Measurements from ENCODE around the gene TNPO2.

The TNPO2 gene

GRCh38 chr19:12676384-12676792 lies 47.3 kb downstream of the TNPO2 start:
- DNase-seq (ENCODE audit: low spot score), result peak; percentile 86

GRCh38 chr19:12675940-12676339 lies 47.8 kb downstream of the TNPO2 start:
- DNase-seq (ENCODE audit: low spot score), result no peak

GRCh38 chr19:12675399-12675798 lies 48.3 kb downstream of the TNPO2 start:
- no peak for DNase-seq (ENCODE audit: low spot score)

DNA sequence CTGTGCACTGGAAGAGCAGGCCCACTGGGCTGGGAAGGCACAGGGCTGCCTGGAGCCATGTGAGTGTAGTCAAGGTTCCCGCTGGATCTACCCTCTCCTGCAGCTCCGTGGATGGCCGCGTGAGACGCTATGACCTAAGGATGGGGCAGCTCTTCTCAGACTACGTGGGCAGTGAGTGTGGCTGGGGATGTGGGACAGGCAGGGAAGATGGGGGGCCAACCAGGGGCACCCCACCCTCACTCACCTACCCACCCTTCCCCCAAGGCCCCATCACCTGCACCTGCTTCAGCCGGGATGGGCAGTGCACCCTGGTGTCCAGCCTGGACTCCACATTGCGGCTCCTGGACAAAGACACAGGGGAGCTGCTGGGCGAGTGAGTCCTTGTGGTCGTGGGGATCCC lies 51.0 kb downstream of the TNPO2 start:
- no peak for DNase-seq (ENCODE audit: low spot score)

DNA sequence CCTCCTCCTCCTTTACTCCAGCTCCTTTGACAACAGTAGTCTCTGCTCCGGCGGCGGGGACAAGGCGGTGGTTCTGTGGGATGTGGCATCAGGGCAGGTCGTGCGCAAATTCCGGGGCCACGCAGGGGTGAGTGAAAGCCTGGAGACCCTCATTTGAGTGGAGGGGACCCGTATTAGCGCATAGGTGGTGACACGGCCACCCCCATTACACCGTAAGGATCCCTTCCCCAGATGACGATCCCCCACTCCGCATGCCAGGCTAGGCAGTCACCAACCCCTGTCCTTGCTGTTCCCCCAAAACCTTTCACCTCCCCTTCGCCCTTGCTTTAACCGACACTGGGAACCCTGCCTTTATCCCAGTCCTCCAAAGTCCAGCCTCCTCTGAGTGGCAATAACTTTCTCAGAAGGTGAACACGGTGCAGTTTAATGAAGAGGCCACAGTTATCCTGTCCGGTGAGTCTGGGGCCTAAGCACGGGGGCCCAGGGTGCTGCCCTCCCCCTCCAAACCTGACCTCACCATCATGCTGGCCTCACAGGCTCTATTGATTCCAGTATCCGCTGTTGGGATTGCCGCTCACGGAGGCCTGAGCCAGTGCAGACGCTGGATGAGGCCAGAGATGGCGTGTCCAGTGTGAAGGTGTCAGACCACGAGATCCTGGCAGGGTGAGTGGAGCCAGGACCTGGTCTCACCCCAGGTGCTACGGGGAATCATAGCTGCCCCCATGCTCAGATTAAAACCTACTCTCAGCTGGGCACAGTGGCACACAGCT lies 53.4 kb downstream of the TNPO2 start:
- DNase-seq (ENCODE audit: low spot score), result no peak

DNA sequence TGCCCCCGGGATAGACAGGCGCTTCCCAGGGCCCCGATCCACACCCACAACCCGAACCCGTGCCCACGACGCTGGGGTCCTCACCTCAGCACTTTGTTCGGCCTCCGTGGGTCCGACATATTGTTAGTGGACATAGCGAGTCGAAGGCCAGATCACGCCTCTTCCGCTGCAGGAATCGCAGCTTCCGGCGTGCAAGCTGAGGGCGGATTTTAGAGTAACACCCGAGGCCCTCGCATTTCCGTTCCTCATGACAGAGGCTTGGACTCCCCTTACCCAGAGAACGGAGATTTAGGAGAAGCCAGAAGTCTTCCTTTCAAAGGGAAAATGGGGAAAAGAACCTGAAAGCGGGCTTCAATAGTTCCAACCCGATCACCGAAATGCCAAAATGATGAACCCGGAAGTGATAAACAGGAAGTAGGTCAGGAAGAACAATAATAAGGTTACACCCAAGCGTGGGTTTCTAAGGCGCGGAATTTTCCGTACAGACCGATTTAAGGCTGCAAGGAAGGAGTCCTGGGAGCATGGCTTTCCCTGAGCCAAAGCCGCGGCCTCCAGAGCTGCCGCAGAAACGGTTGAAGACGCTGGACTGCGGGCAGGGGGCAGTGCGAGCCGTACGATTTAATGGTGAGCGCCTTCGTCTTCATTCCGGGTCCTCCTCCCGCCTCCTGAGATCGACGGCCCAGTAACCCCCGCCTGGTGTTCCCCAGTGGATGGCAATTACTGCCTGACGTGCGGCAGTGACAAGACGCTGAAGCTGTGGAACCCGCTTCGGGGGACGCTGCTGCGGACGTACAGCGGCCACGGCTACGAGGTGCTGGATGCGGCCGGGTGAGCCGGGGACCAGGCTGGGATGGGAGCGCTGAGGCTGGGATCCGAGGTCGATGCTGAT lies 54.2 kb downstream of the TNPO2 start:
- peak; percentile 82 for DNase-seq (ENCODE audit: low spot score)

- DNase-seq (ENCODE audit: low spot score), result peak; percentile 63
These were observed 54.8 kb downstream of the TNPO2 start for GRCh38 chr19:12668932-12669269.

GRCh38 chr19:12668346-12668745 lies 55.4 kb downstream of the TNPO2 start:
- DNase-seq (ENCODE audit: low spot score), result no peak

DNA sequence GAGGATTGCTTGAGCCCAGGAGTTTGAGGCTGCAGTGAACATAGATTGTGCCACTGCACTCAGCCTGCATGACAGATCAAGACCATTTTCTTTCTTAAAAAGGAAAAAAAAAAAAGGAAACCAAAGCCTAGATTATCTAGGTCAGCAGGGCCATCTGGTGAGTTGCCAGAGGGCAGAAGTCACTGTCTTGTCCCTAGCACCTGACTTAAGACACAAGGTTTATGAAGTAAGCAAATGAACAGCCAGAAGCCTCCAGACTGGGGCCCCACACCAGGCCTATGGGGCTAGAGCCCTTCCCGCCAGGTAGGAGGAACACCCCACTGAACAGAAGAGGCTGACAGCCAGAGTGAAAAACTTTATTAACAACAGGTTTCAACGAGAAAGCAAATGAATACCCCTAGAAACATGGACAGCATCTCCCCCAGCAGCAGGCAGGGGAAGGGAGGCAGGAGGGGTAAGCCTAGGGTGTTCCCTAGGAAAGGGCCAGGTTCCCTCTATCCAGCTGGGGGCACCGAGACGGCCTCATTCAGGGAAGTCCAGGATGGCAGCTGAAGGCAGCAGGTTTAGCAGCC lies 55.9 kb downstream of the TNPO2 start:
- DNase-seq (ENCODE audit: low spot score), result no peak

DNA sequence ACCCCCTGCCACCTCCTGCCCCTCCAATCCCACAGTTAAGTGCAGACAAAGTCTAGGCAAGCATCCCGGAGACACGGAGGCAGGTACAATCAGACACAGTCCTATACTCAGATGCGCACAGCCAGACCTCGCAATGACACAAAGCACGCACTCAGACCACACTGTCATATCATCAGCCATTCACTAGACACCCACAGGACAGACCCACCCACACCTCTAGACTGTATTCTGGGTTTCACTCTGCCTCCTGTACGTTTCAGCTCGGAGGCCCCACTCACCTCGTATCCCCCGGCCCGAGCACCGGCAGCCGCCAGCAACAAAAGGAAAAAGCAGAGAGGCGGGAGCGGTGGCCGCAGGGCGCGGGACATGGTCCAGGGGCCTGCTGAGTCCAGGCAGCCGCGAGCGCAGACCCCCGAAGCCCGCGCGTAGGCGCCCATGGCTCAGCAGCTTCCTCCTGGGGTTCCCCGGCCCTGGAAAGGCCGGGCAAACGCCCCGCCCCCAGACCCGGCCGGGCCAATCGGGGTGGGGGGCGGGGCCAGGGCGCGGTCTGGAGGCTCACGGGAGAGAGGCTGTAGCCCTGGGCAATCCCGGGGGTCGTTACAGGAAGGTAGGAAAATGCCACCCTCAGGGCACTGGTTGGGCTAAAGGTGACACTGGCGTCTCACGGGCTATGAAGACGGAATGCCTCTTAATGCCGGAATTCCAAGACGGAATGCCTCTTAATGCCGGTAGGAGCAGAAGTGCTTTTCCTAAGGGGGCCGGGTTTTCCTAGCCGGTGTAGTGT lies 57.3 kb downstream of the TNPO2 start, which contains the start of the genes MAN2B1 and WDR83:
Gene MAN2B1 (minus strand): TSS at position 478 of the 784 bp plus-strand sequence. CDS start 41 bp downstream, at position 437.
Gene WDR83 (plus strand): TSS at position 543 of the 784 bp plus-strand sequence. CDS start 2,984 bp downstream, outside the sequence.
- DNase-seq (ENCODE audit: low spot score), result peak; percentile 95

DNA sequence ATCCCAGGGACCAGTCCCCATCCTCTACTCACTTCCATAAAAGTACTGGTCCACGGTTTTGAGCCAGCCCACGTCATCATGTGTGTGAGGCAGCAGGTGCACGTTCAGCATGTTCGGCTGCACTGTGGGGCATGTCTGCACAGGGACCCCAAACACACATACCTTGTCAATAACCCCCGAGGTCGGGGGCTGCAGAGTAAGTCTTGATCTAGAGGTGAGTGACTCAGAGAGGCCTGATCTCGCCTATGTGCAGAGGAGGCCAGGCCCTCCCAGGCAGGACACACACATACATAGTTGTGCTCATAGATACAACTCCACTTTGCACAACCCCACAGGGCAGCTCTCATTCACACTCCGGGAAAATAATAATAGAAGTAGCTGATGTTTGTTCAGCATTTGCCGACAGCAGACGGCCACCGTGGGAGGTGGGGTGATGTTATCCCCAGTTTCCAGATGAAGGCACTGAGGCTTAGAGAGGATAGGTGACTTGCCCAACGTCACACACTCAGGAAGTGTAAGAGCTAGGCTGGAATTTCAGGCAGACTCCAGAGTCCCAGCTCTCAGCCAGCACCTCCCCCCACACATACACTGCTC lies 58.0 kb downstream of the TNPO2 start:
- DNase-seq (ENCODE audit: low spot score), result no peak

GRCh38 chr19:12665281-12665573 lies 58.5 kb downstream of the TNPO2 start:
- no peak for DNase-seq (ENCODE audit: low spot score)

GRCh38 chr19:12664406-12665280 lies 59.1 kb downstream of the TNPO2 start:
- no peak for DNase-seq (ENCODE audit: low spot score)

- no peak for DNase-seq (ENCODE audit: low spot score)
These were observed 62.8 kb downstream of the TNPO2 start for GRCh38 chr19:12660980-12661379.

DNA sequence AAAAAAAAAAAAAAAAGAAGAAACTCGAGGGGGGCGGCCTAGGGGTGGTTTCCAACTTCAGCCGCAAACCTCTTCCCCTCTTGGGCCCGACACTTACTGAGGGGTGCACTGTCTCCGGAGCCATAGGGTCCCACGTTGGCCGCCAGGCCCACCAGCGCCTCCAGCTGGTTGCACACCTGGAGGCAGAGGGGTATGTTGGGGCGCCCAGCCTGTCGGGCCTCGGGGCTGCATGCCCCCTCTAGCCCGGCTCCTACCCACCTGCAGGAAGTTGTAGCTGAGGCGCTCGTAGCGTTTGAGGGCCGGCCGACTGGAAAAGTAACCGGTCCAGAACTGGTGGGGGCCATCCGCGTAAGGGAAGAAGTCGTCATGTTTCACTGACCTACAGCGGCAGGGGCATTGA lies 65.8 kb downstream of the TNPO2 start:
- DNase-seq (ENCODE audit: low spot score), result no peak

DNA sequence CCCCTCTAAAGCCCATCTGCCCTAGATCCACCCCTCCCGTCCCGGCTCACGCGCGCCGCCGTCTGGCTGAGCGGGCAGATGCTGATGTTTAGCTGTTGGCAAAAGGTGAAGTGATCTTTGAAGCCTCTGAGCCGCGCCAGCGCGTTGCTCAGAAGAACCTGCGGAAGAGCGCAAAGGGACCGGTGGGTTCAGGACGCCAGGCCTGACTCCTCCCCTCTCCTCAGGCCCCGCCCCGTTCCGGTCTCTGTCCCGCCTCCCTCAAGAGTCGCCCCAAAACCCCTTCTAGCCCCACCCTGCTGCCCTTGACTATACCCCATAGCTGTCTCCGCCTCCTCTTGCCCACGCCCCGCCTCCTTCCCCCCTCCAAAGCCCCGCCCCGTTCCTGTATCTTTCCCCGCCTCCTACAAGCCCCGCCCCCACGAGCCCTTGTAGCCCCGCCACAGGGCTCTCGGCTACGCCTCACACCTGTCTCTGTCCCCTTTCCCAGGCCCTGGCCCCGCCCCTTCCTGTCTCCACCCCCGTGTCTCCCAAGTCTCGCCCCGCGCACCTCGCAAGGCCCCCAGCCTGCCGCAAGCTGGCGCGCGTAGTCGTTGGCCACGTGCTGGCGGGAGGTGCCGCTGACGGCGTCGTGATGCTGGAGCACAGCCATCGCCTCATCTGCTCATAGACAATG lies 66.7 kb downstream of the TNPO2 start:
- no peak for DNase-seq (ENCODE audit: low spot score)

- no peak for DNase-seq (ENCODE audit: low spot score)
These were observed 68.2 kb downstream of the TNPO2 start for GRCh38 chr19:12655546-12655945.

GRCh38 chr19:12652219-12652618 lies 71.5 kb downstream of the TNPO2 start:
- DNase-seq (ENCODE audit: low spot score), result no peak

- DNase-seq (ENCODE audit: low spot score), result no peak
These were observed 73.8 kb downstream of the TNPO2 start for GRCh38 chr19:12649941-12650340.
